ENCODE results near the gene DDX28. TPM values are rescaled to one million over a fixed set of nuclear protein-coding genes. Genes with fewer than 3 reads are reported as not detected.
"Not testable (repeated sequence)": the region's sequence is repeated elsewhere in the genome, so short reads cannot be mapped to it uniquely, and the experiment has no call there.

DDX28 gene
- total and polyA plus RNA-seq, 9 donors = 5.2 to 7.2 (median 6.2) TPM

DNA sequence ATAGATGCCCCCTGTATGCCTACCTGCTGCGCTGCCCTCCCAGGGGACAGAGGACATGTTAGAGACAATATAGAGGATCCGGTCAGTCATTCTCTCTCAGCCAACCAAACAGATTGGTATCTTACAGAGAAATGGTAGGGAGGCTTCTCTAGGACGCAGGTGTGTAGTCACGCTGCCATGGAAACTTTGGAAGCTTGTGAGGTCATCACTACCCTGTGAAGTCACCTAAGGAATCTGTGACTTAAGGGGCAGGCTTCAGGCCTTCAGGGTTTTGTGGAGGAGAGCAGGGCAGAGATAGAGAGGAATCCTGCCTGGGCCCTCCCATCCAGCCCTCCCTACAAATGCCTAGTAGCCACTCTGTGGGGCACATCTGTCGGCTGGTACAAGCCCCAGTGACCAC is 7.4 kb downstream of the DDX28 start, which contains the start of gene DPEP2NB:
TSS of gene DPEP2NB (minus strand) at position 231 of the 400 bp plus-strand sequence. CDS start at position 90, 141 bp downstream.
- H3K27me3 ChIP-seq (ENCODE audit: control insufficient read depth, insufficient read depth, low read length) = peaks cover 2% of the 10 kb centered on the region
- no peaks in the 10 kb centered on the region for H3K9me3 ChIP-seq (replicated peaks; ENCODE audit: control insufficient read depth, low read depth, low read length)
- no peaks in the 10 kb centered on the region for H3K36me3 ChIP-seq (ENCODE audit: control insufficient read depth, insufficient read depth, low read length)
- H3K4me3 ChIP-seq (ENCODE audit: low read length) = no peak within 1 kb of the TSS
- no peak for DNase-seq
- no peaks in the 10 kb centered on the region for H3K4me1 ChIP-seq (ENCODE audit: control insufficient read depth, insufficient read depth, low read length)
- no peak within 1 kb of the TSS for H3K27ac ChIP-seq (ENCODE audit: low read length)
- 100% methylated on average over 1 of the region's 5 CpGs for WGBS (ENCODE audit: insufficient coverage)

DNA sequence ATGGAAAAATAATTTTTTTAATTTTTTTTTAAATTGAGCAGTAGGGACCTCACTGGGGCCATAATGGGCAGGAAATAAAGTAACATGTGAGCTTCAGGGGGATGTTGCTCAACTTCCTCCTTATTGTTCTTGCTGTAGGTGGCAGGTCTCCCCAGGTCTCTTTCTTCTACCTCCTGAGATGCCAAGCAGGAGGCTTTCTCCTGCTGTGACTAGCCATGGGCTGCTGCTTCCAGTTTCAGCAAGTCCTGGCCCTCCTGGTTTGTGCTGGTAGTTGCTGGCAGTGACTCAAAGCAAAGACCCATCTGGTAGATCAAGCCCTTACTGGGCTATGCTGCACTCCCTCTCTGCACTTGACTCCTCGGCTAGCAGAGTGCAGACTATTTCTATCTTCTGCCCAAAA is 9.6 kb downstream of the DDX28 start:
- H3K27me3 ChIP-seq (ENCODE audit: control insufficient read depth, insufficient read depth, low read length) = peaks cover 2% of the 10 kb centered on the region
- H3K4me1 ChIP-seq (ENCODE audit: control insufficient read depth, insufficient read depth, low read length) = peaks cover 3% of the 10 kb centered on the region
- H3K4me3 ChIP-seq (ENCODE audit: low read length) = no peak overlapping the region
- no peaks in the 10 kb centered on the region for H3K36me3 ChIP-seq (ENCODE audit: control insufficient read depth, insufficient read depth, low read length)
- DNase-seq = no peak
- no peak overlapping the region for H3K27ac ChIP-seq (ENCODE audit: low read length)
- no peaks in the 10 kb centered on the region for H3K9me3 ChIP-seq (replicated peaks; ENCODE audit: control insufficient read depth, low read depth, low read length)
- no CpG with 5 or more reads among the region's 1 CpG for WGBS (ENCODE audit: insufficient coverage)

DNA sequence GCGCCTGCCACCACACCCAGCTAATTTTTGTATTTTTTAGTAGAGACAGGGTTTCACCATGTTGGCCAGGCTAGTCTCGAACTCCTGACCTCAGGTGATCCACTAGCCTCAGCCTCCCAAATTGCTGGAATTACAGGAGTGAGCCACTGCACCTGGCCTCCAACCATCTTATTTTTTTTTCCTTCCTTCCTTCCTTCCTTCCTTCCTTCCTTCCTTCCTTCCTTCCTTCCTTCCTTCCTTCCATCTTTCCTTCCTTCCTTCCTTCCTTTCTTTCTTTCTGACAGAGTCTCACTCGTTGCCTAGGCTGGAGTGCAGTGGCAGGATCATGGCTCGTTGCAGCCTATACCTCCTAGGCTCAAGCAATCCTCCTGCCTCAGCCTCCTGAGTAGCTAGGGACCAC is 13.2 kb downstream of the DDX28 start:
- not testable (repeated sequence) for H3K4me3 ChIP-seq (ENCODE audit: low read length)
- 80% methylated on average over 1 of the region's 4 CpGs for WGBS (ENCODE audit: insufficient coverage)

DNA sequence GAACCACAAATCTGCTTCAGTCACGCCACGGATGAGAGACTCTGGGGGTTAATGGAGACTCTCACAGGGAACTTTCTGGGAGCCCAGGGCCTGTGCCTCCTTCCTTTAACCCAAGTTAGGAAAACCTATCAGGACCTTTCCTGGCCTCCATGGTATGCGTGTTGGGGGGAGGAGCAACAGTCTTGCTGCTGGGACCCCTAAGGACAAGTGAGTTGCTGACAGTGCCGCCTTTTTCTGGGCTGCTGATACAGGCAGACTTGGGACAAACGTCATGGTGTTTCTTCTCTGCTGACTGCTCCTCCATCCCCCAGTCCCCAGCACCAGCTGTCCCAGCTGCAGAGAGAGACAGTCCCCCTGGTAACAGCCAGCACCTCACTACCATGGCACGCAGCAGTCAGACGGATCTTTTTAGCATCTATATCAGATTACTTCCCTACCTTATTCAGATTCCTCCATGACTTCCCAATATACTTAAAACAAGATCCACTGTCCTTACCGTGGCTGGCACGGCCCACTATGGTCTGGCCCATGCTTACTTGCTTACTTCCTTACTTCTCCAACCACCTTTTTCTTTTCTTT is 13.8 kb downstream of the DDX28 start:
- no peaks in the 10 kb centered on the region for H3K9me3 ChIP-seq (replicated peaks; ENCODE audit: control insufficient read depth, low read depth, low read length)
- no peaks in the 10 kb centered on the region for H3K36me3 ChIP-seq (ENCODE audit: control insufficient read depth, insufficient read depth, low read length)
- DNase-seq = no peak
- peaks cover 3% of the 10 kb centered on the region for H3K4me1 ChIP-seq (ENCODE audit: control insufficient read depth, insufficient read depth, low read length)
- no peak overlapping the region for H3K4me3 ChIP-seq (ENCODE audit: low read length)
- H3K27ac ChIP-seq (ENCODE audit: low read length) = no peak overlapping the region
- H3K27me3 ChIP-seq (ENCODE audit: control insufficient read depth, insufficient read depth, low read length) = peaks cover 2% of the 10 kb centered on the region
- 44% methylated on average over 7 of the region's 9 CpGs for WGBS (ENCODE audit: insufficient coverage)

More for the DNA sequence above, 13.2 kb downstream of the DDX28 start:
- DNase-seq; H3K27ac ChIP-seq (ENCODE audit: low read length); H3K27me3 ChIP-seq (ENCODE audit: control insufficient read depth, insufficient read depth, low read length); H3K4me1 ChIP-seq (ENCODE audit: control insufficient read depth, insufficient read depth, low read length); H3K9me3 ChIP-seq (replicated peaks; ENCODE audit: control insufficient read depth, low read depth, low read length); H3K36me3 ChIP-seq (ENCODE audit: control insufficient read depth, insufficient read depth, low read length): not testable (repeated sequence)

DNA sequence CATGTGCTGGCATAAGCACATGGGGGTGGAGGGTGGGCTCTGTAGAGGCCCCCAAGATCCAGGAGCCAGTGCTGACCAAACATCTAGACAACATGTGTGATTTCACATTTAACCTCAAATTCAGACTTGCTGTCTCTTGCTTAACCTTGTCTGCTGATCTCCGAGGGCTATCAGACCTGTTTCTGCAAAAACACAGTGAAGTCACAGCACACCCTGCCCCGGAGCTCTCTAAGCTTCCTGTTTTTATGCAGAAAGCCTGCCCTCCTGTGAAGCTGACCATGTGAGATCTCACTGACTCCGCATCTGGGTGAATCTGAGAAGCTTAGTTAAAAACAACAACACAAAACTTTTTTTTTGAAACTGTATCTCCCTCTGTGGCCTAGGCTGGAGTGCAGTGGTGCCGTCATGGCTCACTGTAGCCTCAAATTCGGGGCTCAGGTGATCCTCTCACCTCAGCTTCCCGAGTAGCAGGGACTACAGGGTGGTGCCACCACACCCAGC is 17.2 kb downstream of the DDX28 start:
- Histone ChIP-seq H3K27ac (ENCODE audit: low read length) (peak overlapping the region; percentile 48), H3K4me1 (ENCODE audit: control insufficient read depth, insufficient read depth, low read length) (peaks cover 3% of the 10 kb centered on the region), H3K9me3 (replicated peaks; ENCODE audit: control insufficient read depth, low read depth, low read length) (no peaks in the 10 kb centered on the region), H3K4me3 (ENCODE audit: low read length) (no peak overlapping the region), H3K36me3 (ENCODE audit: control insufficient read depth, insufficient read depth, low read length) (no peaks in the 10 kb centered on the region), H3K27me3 (ENCODE audit: control insufficient read depth, insufficient read depth, low read length) (no peaks in the 10 kb centered on the region)
- DNase-seq = peak; percentile 70
- WGBS (ENCODE audit: insufficient coverage) = 33% methylated on average over 3 of the region's 6 CpGs

DNA sequence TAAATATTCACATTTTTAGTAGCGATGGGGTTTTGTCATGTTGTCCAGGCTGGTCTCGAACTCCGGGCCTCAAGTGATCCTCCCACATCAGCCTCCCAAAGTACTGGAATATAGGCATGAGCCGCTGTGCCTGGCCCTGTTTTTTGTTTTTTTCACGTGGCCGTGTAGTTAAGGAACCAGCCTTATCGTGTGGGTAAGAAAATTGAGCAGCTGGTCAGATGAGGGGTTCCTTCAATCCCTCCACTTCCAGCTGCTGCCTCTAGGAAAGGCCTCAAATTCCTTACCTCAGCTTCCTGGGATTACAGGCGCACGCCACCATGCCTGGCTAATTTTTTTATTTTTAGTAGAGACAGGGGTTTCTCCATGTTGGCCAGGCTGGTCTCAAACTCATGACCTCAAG is 17.8 kb downstream of the DDX28 start:
- DNase-seq = no peak
- no peak overlapping the region for H3K4me3 ChIP-seq (ENCODE audit: low read length)
- no peaks in the 10 kb centered on the region for H3K27me3 ChIP-seq (ENCODE audit: control insufficient read depth, insufficient read depth, low read length)
- H3K27ac ChIP-seq (ENCODE audit: low read length) = peak overlapping the region; percentile 48
- H3K4me1 ChIP-seq (ENCODE audit: control insufficient read depth, insufficient read depth, low read length) = peaks cover 5% of the 10 kb centered on the region
- no CpG with 5 or more reads among the region's 9 CpGs for WGBS (ENCODE audit: insufficient coverage)
- no peaks in the 10 kb centered on the region for H3K36me3 ChIP-seq (ENCODE audit: control insufficient read depth, insufficient read depth, low read length)
- no peaks in the 10 kb centered on the region for H3K9me3 ChIP-seq (replicated peaks; ENCODE audit: control insufficient read depth, low read depth, low read length)

DNA sequence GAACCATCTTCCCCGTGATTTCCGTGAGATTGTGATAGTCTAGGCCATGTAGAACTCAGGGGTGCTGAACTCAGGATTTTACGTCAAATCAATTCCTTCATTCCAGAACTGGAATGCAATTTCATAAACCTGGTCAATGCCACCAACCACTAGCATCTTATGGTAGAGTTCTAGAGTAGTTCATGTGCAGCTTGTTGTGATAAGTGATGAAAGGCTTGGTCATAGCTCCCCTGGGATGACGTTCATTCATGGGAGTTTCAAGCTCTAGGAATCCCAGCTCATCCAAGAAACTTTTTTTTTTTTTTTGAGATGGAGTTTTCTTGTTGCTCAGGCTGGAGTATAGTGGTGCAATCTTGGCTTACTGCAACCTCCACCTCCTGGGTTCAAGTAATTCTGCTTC is 20.0 kb downstream of the DDX28 start:
- no peaks in the 10 kb centered on the region for H3K9me3 ChIP-seq (replicated peaks; ENCODE audit: control insufficient read depth, low read depth, low read length)
- H3K4me1 ChIP-seq (ENCODE audit: control insufficient read depth, insufficient read depth, low read length) = peaks cover 5% of the 10 kb centered on the region
- no peak for DNase-seq
- H3K36me3 ChIP-seq (ENCODE audit: control insufficient read depth, insufficient read depth, low read length) = no peaks in the 10 kb centered on the region
- H3K4me3 ChIP-seq (ENCODE audit: low read length) = no peak overlapping the region
- WGBS (ENCODE audit: insufficient coverage) = no CpG with 5 or more reads among the region's 4 CpGs
- H3K27me3 ChIP-seq (ENCODE audit: control insufficient read depth, insufficient read depth, low read length) = no peaks in the 10 kb centered on the region
- H3K27ac ChIP-seq (ENCODE audit: low read length) = no peak overlapping the region

DNA sequence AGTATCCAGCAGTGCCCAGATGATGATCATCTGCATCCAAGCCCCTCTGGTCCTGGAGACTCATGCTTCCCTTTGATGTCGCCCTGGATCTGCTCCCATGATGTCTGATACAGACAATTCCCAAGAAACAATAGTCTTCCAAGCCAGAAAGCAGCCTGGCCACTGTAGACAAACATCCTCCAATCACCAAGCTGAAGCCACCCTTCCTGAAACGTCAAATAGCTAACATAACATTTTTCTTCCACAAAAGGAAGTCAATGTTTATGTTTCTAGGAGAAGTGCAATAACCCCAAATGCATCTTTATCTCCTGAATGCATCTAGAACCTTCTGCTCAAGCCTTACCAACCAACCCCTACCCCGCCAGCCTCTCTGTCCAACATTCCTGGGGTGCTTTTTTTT is 22.6 kb downstream of the DDX28 start:
- H3K4me1 ChIP-seq (ENCODE audit: control insufficient read depth, insufficient read depth, low read length) = peaks cover 5% of the 10 kb centered on the region
- DNase-seq = peak; percentile 56
- H3K4me3 ChIP-seq (ENCODE audit: low read length) = no peak overlapping the region
- no peaks in the 10 kb centered on the region for H3K27me3 ChIP-seq (ENCODE audit: control insufficient read depth, insufficient read depth, low read length)
- WGBS (ENCODE audit: insufficient coverage) = 50% methylated on average over 2 of the region's 3 CpGs
- H3K27ac ChIP-seq (ENCODE audit: low read length) = no peak overlapping the region
- H3K9me3 ChIP-seq (replicated peaks; ENCODE audit: control insufficient read depth, low read depth, low read length) = no peaks in the 10 kb centered on the region
- H3K36me3 ChIP-seq (ENCODE audit: control insufficient read depth, insufficient read depth, low read length) = no peaks in the 10 kb centered on the region

DNA sequence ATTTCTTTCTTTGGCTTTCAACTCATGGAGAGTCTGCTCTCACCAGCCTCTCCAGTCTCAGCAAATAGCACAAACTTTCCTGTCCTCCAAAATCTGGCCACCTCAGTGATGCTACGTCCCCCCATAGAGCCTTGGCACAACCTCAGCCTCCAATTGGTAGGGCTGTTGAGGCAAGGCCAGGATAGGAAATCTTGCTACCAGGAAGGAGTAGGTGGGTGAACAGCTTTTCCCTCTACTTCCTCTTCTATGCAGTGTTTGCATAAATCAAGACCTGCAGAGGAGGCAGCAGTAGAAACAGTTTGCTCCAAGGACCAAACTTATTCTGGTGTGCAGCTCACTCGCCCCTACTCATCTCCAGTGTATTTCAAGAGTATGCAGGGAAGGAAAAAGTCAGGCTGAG is 23.0 kb downstream of the DDX28 start:
- Histone ChIP-seq H3K4me1 (ENCODE audit: control insufficient read depth, insufficient read depth, low read length) (peaks cover 5% of the 10 kb centered on the region), H3K9me3 (replicated peaks; ENCODE audit: control insufficient read depth, low read depth, low read length) (no peaks in the 10 kb centered on the region), H3K27me3 (ENCODE audit: control insufficient read depth, insufficient read depth, low read length) (no peaks in the 10 kb centered on the region), H3K27ac (ENCODE audit: low read length) (peak overlapping the region; percentile 29), H3K36me3 (ENCODE audit: control insufficient read depth, insufficient read depth, low read length) (no peaks in the 10 kb centered on the region), H3K4me3 (ENCODE audit: low read length) (no peak overlapping the region)
- WGBS (ENCODE audit: insufficient coverage) = no CpG with 5 or more reads among the region's 2 CpGs
- DNase-seq = no peak

DNA sequence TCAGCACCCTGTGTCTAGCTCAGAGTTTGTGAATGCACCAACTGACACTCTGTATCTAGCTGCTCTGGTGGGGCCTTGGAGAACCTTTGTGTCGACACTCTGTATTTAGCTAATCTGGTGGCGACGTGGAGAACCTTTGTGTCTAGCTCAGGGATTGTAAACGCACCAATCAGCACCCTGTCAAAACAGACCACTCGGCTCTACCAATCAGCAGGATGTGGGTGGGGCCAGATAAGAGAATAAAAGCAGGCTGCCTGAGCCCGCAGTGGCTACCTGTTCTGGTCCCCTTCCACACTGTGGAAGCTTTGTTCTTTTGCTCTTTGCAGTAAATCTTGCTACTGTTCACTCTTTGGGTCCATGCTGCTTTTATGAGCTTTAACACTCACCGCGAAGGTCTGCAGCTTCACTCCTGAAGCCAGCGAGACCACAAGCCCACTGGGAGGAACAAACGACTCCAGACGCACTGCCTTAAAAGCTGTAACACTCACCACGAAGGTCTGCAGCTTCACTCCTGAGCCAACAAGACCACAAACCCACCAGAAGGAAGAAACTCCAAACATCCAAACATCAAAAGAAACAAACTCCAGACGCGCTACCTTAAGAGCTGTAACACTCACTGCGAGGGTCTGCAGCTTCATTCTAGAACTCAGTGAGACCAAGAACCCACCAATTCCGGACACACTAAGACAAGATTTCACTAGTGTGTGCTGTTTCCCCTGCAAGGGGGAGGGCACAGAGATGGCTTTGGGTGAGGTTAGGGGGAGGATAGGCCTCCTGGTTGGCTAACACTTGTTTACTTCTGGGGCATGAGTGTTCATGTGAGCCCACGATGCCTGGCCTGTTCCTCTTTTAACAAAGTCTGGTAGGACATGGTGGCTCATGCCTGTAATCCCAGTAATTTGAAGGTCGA is 24.0 kb downstream of the DDX28 start, which contains the start of gene DPEP2:
TSS of gene DPEP2 (minus strand) at position 706 of the 910 bp plus-strand sequence. CDS start 6,272 bp downstream, outside the sequence.
- not testable (repeated sequence) for H3K27me3 ChIP-seq (ENCODE audit: control insufficient read depth, insufficient read depth, low read length); H3K4me1 ChIP-seq (ENCODE audit: control insufficient read depth, insufficient read depth, low read length); H3K9me3 ChIP-seq (replicated peaks; ENCODE audit: control insufficient read depth, low read depth, low read length); H3K36me3 ChIP-seq (ENCODE audit: control insufficient read depth, insufficient read depth, low read length)
- Histone ChIP-seq H3K4me3 (ENCODE audit: low read length) (peak within 1 kb of the TSS; percentile 5), H3K27ac (ENCODE audit: low read length) (peak within 1 kb of the TSS; percentile 42)
- peak; percentile 54 for DNase-seq
- 36% methylated on average over 5 of the region's 18 CpGs for WGBS (ENCODE audit: insufficient coverage)

All from muscle of leg (tissue), 11 donors.